NAMALWA (cell line): ENCODE data around the gene MYO7B.
"Not testable (repeated sequence)": the region's sequence is repeated elsewhere in the genome, so short reads cannot be mapped to it uniquely, and the experiment has no call there.

Experiments
- DNase-seq: peaks from one replicate; pipeline ENCODE4 v3.0.0-alpha.2; 2015; ENCODE audit warnings: low spot score

MYO7B gene

GRCh38 chr2:127524198-127524834 is 11.2 kb upstream of the MYO7B start:
- DNase-seq, result not testable (repeated sequence)

GRCh38 chr2:127525691-127526131 is 9.8 kb upstream of the MYO7B start:
- DNase-seq, result peak; percentile 46

DNA sequence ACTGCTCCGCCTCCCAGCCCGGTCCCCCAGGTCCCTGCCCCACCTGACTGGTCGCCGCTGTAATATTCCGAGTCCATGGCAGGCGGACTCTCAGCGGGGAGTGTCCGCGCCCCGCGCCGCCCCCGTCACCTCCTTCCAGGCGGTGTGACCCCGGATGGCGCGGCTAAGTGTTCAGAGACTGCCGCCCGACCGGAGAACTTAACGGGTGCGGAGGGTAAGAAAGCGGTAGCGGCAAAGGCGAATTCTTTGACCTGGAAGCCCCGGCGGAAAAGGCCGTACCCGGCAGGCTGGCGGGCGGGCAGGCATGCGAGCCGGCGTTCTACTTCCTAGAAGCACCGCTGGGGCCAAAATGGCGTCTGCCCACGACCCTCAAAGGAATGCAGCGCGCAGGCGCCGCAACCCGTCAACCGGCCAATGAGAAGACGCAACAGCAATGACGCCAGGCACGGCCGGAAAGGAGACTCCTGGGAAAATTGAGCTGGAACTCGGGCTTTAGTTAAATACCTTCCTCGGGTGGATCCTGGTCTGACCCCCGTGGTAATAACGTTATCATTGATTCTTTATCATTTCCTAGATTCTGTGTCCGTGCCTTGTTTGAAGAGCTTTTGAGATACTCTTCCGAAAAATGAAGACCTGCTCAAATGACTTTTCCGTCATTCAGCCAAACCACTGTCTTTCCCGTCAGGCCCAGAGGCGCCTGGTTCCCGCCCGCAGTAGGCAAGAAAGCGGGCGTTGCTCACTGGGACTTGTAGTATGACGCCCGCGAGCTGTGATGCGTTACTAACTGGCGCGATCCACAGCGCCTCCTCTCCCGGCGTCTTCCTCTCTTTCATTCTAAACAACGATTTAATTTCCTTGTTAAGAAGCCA is 9.1 kb upstream of the MYO7B start, which contains the start of gene IWS1:
Gene IWS1, minus strand, starts transcription at position 358 of the 869 bp plus-strand sequence. Its CDS starts 281 bp downstream, at position 77.
- peak; percentile 97 for DNase-seq

GRCh38 chr2:127527001-127527804 is 8.3 kb upstream of the MYO7B start:
- no peak for DNase-seq

DNA sequence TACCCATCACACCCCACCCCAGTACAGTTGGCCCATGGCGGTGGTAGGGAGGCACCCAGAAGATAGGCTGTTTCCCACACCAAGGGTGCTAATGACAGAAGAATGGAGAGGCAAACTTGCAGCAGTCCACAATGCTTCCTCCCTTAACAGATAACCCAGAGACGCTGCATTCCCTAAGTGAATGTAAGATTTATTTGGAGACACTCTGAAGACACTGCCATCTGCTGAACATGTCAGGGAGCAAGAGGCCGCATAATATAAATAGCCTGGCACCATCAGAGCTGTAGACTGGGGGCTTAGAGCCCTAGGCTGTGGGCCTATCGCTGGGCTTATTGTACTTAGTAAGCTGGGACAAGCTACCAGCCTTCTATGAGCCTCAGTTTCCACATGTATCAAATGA is 7.0 kb upstream of the MYO7B start:
- DNase-seq, result peak; percentile 25

- DNase-seq, result not testable (repeated sequence)
These were observed 6.1 kb upstream of the MYO7B start for GRCh38 chr2:127529416-127529815.

DNA sequence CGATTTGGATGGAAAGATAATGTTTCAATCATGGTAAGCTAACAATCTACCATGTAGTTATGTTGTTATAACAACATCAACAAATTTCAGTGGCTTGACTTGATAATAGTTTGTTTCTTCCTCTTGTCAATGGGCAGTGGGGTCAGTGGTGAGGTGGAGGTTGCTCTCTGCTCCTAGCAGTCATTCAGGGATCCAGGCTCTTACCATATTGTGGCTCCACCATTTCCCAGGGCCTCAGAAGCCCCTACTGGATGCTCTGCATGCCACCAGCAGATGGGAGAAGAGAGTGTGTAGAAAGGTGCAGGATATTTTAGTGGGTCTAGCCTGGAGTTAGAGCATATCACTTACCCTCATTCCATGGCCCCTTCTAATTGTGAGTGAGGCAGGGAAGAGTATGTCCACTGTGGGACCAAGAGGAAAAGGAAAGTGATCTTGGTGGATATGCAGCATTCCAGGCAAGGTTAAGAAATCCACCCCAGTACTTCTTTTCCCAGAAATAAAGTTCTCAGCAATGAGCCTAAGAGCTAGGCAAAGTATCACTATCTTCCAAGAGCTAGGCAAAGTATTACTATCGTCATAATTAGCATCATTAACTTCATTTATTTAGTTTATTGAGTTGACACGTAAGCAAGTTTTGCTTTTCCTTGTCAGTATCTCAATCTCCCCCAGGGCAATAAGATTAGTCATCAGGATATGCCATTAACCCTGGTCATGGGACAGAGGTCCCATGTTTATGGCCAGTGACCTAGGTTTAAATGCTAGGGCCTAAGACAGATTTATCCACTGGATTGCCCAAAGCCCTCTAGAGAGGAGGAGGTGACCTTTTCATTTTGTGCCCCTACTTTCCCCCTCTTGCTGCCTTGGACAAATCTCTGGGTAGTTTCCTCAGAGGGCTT is 5.0 kb upstream of the MYO7B start:
- peak; percentile 16 for DNase-seq

GRCh38 chr2:127531221-127531648 is 4.2 kb upstream of the MYO7B start:
- peak; percentile 26 for DNase-seq

DNA sequence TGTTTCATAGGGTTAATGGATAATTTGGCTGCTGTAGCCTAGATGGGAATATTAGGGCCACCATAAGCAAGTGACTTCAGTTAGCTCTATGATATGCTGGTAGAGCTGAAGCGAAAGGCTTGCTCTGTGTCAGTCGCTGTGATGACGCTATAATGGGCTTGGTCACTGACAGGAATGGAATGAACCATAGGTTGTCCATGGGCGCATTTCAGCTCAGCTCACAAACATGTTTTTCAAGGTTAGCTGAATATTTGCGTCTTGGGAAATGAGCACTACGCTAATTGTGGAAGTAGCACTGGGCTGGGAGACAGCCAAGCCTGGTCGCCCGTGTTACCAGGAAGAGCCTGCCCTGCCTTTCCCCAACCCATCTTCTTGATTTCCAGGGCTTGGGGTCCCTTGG is 3.2 kb upstream of the MYO7B start:
- no peak for DNase-seq

DNA sequence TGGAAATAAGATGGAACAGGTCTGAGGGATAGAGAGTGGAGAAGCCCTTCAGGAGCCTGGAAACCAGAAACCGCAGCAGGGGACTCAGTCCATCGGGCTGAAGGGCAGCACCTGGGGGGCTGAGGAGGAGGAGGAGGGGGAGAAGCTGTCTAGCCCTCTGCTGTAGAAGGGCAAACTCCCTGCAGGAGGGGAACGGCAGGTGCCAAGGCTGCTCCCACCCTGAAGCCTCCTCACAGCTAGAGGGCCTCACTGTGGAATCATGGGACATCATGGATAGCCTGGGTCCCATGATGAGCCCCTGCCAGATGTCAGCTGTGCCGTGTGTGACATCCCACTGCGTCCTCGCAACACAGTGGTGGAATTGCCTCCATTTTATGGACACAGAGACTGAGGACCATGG is 435 bp downstream of the MYO7B start:
- DNase-seq, result no peak

DNA sequence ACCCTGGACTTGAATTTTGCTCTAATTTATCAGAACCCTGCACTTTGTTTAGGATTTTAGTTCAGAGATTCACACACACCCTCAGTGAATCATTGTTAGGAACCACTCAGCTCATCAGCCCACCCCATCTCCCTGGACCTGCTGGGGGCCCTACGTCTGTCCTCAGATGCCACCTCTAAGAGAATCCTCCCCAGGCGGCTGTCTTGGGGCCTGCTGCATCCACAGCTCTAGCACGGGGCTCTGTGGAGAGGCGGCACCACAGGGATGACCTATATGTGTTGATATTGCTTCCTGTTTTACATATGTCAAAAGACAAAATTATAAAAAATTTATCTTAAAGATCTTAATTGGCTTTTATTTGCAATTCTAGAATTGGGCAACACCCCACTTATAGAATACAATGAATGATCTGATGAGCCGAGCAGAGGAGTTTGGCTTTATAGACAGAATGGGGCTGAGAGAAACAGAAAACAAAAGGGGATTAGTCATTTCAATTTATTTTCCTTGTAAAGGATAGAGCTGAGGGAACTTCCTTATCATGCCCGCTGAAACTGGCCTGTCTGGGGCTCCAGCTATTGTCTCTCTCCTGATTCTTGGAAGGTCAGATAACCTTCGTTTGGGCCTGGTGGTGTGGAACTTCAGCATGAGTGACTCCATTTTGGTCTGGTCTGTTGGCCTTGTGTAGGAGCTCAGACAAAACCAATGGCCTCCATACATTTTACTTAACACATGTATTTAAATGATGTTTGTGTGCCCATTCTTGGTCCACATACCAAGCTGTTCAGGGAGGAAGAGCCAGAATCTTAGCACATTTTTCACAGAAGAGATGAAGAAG is 1.4 kb downstream of the MYO7B start:
- DNase-seq, result no peak

GRCh38 chr2:127537644-127538043 is 2.2 kb downstream of the MYO7B start:
- no peak for DNase-seq

DNA sequence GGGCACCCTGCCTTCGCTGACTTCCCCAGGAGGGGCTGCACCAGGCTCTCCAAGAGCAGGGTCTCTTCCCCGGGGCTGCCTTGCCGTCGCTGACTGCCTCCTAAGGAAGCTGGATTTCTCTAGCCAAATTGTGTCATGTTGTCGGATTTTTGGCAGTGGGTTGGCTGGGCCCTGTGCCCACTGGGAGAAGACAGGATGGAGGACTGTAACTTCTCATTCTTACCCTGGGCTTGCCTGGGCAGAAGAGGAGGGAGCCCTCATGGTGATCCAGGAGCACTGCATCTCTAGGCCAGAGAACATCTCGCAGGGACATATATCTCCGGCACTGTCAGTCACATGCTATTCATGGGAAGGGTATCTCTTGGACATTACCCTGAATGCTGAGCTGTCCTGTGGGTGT is 6.3 kb downstream of the MYO7B start:
- no peak for DNase-seq

- no peak for DNase-seq
These were observed 6.7 kb downstream of the MYO7B start for GRCh38 chr2:127542231-127542630.

GRCh38 chr2:127543013-127543501 is 7.6 kb downstream of the MYO7B start:
- not testable (repeated sequence) for DNase-seq

DNA sequence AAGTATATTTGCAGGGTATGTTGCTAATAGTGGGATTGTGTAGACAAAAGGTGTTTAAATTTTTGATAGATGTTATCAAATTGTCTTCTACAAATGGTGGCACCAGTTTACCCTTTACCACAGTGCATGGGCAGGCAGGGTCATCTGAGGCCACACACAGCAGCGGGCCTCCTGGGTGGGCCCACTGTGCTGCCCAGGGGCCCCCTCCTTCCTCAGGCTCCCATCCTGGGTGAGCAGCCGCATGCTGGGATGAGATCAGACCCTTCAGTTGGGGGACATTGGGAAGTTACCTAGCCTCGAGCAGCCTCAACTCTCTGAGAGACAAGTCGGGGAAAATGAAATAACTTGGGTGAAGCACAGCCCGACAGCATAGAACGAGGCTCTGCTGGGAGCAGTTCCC is 9.7 kb downstream of the MYO7B start:
- no peak for DNase-seq

DNA sequence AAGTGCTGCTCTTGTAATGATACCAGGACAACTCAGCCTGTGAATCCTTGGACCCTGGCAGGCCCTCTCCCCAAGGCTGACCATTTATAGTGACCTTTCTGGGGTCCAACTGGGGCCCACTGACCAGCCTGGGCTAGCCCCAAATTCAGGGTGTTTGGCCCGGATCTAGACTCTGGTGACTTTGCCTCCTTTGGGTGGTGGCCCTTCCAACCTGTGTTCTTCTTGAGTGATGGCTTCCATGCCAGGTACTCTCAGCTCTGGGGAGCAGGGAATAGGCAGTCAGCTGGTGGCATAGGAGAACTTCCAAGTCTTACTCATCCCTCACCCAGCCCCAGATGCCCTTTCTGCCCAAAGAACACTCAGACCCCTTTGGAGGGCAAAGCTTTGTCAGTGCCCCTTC is 10.3 kb downstream of the MYO7B start:
- DNase-seq, result no peak

- no peak for DNase-seq
These were observed 11.3 kb downstream of the MYO7B start for GRCh38 chr2:127546797-127547196.

DNA sequence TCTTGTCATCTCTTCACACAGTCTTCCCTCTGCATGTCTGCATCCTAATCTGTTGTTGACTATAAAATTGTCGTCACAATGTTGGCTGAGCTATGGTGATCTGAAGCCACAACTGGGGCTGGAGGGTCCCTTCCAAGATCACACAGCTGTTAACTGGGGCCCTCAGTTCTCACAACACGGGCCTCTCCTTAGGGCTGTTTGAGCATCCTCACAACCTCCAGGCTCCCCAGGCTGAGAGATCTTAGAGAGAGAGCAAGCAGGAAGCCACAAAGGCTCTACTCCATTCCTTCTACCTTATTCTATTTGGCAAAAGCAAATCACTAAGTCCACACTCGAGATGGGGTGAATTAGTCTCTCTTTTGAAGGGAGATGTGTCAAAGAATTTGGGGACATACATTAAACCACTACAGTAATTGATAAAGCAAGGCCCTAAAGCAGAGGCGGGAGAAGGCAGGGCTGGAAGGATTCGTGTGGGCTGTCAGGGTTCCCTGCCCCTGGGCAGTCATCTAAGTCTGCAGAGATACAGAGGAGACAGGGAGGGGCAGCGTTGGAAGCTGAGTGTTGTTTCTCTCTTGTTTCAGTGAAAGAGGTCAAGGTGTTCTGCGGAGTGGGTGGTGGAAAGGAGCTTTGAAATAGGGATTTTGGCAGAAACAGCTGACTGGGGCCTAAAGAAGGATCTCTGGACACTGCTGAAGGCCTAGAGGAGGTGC is 15.9 kb downstream of the MYO7B start:
- DNase-seq, result no peak

GRCh38 chr2:127552336-127552735 is 16.9 kb downstream of the MYO7B start:
- no peak for DNase-seq
